ENCODE data around the gene ELOVL2. TPM values are rescaled to one million over a fixed set of nuclear protein-coding genes. Genes with fewer than 3 reads are reported as not detected.

The ELOVL2 gene
- total RNA-seq, 1 experiment from 2014 or later: not detected

- ChIA-PET POLR2A (no interaction called here), CTCF (interaction anchor here (0.6 to 13.8 kb wide), 3 partner anchors 8 to 424 kb away, joined by 3 to 285 read pairs (median 23); no protein-coding TSS in a partner anchor)
- Mint-ChIP-seq H3K4me1 (ENCODE audit: insufficient read depth, unreplicated experiment) (peaks cover 5% of the 10 kb centered on the region), H3K9me3 (ENCODE audit: unreplicated experiment) (no peaks in the 10 kb centered on the region), H3K27ac (ENCODE audit: low read depth, unreplicated experiment) (no peak overlapping the region), H3K27me3 (ENCODE audit: insufficient read depth, unreplicated experiment) (no peaks in the 10 kb centered on the region), H3K4me3 (ENCODE audit: unreplicated experiment) (no peak overlapping the region), H3K36me3 (ENCODE audit: insufficient read depth, unreplicated experiment) (no peaks in the 10 kb centered on the region)
- BruUV-seq (replicated peaks): no TSS peak
- DNase-seq (ENCODE audit: unreplicated experiment): no peak
- intact Hi-C loops (cut with micrococcal nuclease): no loop called here
- TF ChIP-seq, protein P1, sequence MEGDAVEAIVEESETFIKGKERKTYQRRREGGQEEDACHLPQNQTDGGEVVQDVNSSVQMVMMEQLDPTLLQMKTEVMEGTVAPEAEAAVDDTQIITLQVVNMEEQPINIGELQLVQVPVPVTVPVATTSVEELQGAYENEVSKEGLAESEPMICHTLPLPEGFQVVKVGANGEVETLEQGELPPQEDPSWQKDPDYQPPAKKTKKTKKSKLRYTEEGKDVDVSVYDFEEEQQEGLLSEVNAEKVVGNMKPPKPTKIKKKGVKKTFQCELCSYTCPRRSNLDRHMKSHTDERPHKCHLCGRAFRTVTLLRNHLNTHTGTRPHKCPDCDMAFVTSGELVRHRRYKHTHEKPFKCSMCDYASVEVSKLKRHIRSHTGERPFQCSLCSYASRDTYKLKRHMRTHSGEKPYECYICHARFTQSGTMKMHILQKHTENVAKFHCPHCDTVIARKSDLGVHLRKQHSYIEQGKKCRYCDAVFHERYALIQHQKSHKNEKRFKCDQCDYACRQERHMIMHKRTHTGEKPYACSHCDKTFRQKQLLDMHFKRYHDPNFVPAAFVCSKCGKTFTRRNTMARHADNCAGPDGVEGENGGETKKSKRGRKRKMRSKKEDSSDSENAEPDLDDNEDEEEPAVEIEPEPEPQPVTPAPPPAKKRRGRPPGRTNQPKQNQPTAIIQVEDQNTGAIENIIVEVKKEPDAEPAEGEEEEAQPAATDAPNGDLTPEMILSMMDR (IDR thresholded peaks at IDR 0.05; ENCODE audit: unreplicated experiment): no peak
Observed at GRCh38 chr6:11072101-11072500, 28.0 kb upstream of the ELOVL2 start.

DNA sequence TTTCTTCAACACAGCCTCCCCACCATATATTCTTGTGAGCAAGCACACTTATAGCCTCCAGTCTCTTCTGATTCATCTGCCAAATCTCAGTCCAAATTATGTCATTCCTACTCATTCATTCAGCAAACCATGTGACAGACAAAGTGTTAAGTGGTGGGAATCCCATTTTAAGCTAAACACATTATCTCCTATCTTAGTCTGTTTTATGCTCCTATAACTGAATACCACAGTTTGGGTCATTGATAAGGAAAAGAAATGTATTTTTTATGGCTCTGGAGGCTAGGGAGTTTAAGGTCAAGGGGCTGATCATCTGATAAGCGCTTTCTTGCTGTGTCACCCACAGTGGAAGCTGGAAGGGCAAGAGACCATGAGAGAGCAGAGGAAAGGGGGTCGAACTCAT lies 25.7 kb upstream of the ELOVL2 start:
- ChIA-PET POLR2A (interaction anchor here (1.0 to 1.5 kb wide), 2 partner anchors 116 to 428 kb away, joined by 3 read pairs; no protein-coding TSS in a partner anchor), CTCF (interaction anchor here (0.5 to 13.8 kb wide), 13 partner anchors 9 to 588 kb away, joined by 3 to 285 read pairs (median 5); no protein-coding TSS in a partner anchor)
- H3K4me1 Mint-ChIP-seq (ENCODE audit: insufficient read depth, unreplicated experiment): no peaks in the 10 kb centered on the region
- no peaks in the 10 kb centered on the region for H3K27me3 Mint-ChIP-seq (ENCODE audit: insufficient read depth, unreplicated experiment)
- intact Hi-C loops (cut with micrococcal nuclease): loop anchor here (1.0 to 5.0 kb wide), 4 partner anchors 75 to 427 kb away; no protein-coding TSS in a partner anchor
- no peak overlapping the region for H3K27ac Mint-ChIP-seq (ENCODE audit: low read depth, unreplicated experiment)
- H3K4me3 Mint-ChIP-seq (ENCODE audit: unreplicated experiment): no peak overlapping the region
- H3K36me3 Mint-ChIP-seq (ENCODE audit: insufficient read depth, unreplicated experiment): no peaks in the 10 kb centered on the region
- no TSS peak for BruUV-seq (replicated peaks)
- H3K9me3 Mint-ChIP-seq (ENCODE audit: unreplicated experiment): no peaks in the 10 kb centered on the region
- TF ChIP-seq, protein P1 (IDR thresholded peaks at IDR 0.05; ENCODE audit: unreplicated experiment): no peak
- DNase-seq (ENCODE audit: unreplicated experiment): no peak

GRCh38 chr6:11067348-11067747 lies 23.2 kb upstream of the ELOVL2 start:
- ChIA-PET POLR2A (interaction anchor here (0.7 kb wide), 1 partner anchor 280 kb away, joined by 3 read pairs; no protein-coding TSS in a partner anchor), CTCF (interaction anchor here (1.0 to 13.8 kb wide), 4 partner anchors 9 to 116 kb away, joined by 3 to 285 read pairs (median 5); no protein-coding TSS in a partner anchor)
- Mint-ChIP-seq H3K4me3 (ENCODE audit: unreplicated experiment) (no peak overlapping the region), H3K4me1 (ENCODE audit: insufficient read depth, unreplicated experiment) (no peaks in the 10 kb centered on the region), H3K9me3 (ENCODE audit: unreplicated experiment) (no peaks in the 10 kb centered on the region), H3K27ac (ENCODE audit: low read depth, unreplicated experiment) (no peak overlapping the region), H3K36me3 (ENCODE audit: insufficient read depth, unreplicated experiment) (no peaks in the 10 kb centered on the region), H3K27me3 (ENCODE audit: insufficient read depth, unreplicated experiment) (no peaks in the 10 kb centered on the region)
- intact Hi-C loops (cut with micrococcal nuclease): loop anchor here (5.0 kb wide), 1 partner anchor 220 kb away; no protein-coding TSS in a partner anchor
- TF ChIP-seq, protein P1 (IDR thresholded peaks at IDR 0.05; ENCODE audit: unreplicated experiment): no peak
- BruUV-seq (replicated peaks): no TSS peak
- DNase-seq (ENCODE audit: unreplicated experiment): no peak

GRCh38 chr6:11066505-11067347 lies 22.6 kb upstream of the ELOVL2 start:
- H3K4me1 Mint-ChIP-seq (ENCODE audit: insufficient read depth, unreplicated experiment): no peaks in the 10 kb centered on the region
- intact Hi-C loops (cut with micrococcal nuclease): loop anchor here (5.0 kb wide), 1 partner anchor 219 kb away; no protein-coding TSS in a partner anchor
- ChIA-PET CTCF (interaction anchor here (0.7 to 13.8 kb wide), 8 partner anchors 10 to 434 kb away, joined by 3 to 285 read pairs (median 4); no protein-coding TSS in a partner anchor), POLR2A (interaction anchor here (1.5 kb wide), 1 partner anchor 430 kb away, joined by 6 read pairs; no protein-coding TSS in a partner anchor)
- TF ChIP-seq, protein P1 (IDR thresholded peaks at IDR 0.05; ENCODE audit: unreplicated experiment): no peak
- BruUV-seq (replicated peaks): no TSS peak
- no peak overlapping the region for H3K4me3 Mint-ChIP-seq (ENCODE audit: unreplicated experiment)
- no peaks in the 10 kb centered on the region for H3K27me3 Mint-ChIP-seq (ENCODE audit: insufficient read depth, unreplicated experiment)
- DNase-seq (ENCODE audit: unreplicated experiment): no peak
- H3K27ac Mint-ChIP-seq (ENCODE audit: low read depth, unreplicated experiment): no peak overlapping the region
- H3K36me3 Mint-ChIP-seq (ENCODE audit: insufficient read depth, unreplicated experiment): no peaks in the 10 kb centered on the region
- no peaks in the 10 kb centered on the region for H3K9me3 Mint-ChIP-seq (ENCODE audit: unreplicated experiment)

Data from MCF 10A (cell line).